ENCODE data around the gene GOLGA6L26.
"Not testable (repeated sequence)": the region's sequence is repeated elsewhere in the genome, so short reads cannot be mapped to it uniquely, and the experiment has no call there.

The GOLGA6L26 gene, protein sequence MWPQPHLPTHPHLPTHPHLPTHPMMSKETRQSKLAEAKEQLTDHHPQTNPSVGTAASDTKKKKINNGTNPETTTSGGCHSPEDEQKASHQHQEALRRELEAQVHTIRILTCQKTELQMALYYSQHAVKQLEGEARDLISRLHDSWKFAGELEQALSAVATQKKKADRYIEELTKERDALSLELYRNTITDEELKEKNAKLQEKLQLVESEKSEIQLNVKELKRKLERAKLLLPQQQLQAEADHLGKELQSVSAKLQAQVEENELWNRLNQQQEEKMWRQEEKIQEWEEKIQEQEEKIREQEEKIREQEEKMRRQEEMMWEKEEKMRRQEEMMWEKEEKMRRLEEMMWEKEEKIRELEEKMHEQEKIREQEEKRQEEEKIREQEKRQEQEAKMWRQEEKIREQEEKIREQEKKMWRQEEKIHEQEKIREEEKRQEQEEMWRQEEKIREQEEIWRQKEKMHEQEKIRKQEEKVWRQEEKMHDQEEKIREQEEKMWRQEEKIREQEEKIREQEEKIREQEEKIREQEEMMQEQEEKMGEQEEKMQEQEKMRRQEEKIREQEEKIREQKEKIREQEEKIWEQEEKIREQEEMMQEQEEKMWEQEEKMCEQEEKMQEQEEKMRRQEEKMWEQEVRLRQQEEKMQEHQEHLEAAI

GRCh38 chr15:23334096-23334495, at the start of gene GOLGA6L26:
Gene GOLGA6L26 (minus strand): TSS chr15:23334196. CDS start chr15:23334135, 61 bp downstream.
- not testable (repeated sequence) for H3K27me3 Mint-ChIP-seq; H3K9me3 Mint-ChIP-seq; H3K4me3 Mint-ChIP-seq; DNase-seq; H3K27ac Mint-ChIP-seq; H3K4me1 Mint-ChIP-seq (ENCODE audit: low read depth); H3K36me3 Mint-ChIP-seq (ENCODE audit: low read depth)

DNA sequence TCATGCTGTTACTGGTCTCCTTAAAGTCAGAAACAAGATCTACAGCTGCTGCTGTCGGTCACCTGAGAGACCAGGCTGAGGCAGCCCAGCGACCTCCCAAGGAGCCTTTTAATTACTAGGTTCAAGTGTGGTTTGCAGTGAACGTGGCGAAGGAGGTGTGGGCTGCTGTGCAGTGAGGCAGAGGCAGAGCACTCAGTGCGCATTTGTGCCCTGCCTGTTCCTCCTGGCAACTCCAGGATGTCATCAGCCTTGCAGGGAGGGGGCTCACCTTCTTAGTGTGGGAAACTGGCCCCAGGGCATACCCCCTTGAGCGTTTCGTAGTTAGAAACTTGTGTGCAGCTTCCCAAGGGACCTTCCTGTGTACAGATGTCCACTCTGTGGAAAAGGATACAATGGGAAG, 47.2 kb upstream of the GOLGA6L26 start:
- H3K27me3 Mint-ChIP-seq: peaks cover 16% of the 10 kb centered on the region
- not testable (repeated sequence) for H3K4me1 Mint-ChIP-seq (ENCODE audit: low read depth); H3K4me3 Mint-ChIP-seq; DNase-seq; H3K27ac Mint-ChIP-seq; H3K9me3 Mint-ChIP-seq; H3K36me3 Mint-ChIP-seq (ENCODE audit: low read depth)

DNA sequence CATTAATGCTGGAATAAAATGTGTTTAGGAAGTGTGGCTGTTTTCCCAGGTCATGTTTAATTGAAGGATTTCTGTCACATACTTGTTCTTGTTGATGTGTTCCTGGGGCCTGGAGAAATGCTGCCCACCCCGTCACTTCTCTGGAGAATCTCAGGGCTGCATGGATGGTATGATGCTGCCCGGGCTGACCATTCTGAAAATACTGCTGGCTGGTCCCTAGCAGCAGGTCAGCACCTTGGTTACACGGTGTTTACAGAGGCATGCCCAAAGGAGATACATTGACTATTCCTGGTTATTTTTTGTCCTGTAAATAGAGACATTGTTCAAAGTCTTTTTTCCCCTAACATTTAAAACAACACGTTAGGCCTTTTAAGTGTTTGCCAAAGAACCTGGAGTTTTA, 46.7 kb upstream of the GOLGA6L26 start:
- not testable (repeated sequence) for H3K4me1 Mint-ChIP-seq (ENCODE audit: low read depth); DNase-seq; H3K9me3 Mint-ChIP-seq; H3K4me3 Mint-ChIP-seq; H3K36me3 Mint-ChIP-seq (ENCODE audit: low read depth); H3K27ac Mint-ChIP-seq
- peaks cover 13% of the 10 kb centered on the region for H3K27me3 Mint-ChIP-seq

DNA sequence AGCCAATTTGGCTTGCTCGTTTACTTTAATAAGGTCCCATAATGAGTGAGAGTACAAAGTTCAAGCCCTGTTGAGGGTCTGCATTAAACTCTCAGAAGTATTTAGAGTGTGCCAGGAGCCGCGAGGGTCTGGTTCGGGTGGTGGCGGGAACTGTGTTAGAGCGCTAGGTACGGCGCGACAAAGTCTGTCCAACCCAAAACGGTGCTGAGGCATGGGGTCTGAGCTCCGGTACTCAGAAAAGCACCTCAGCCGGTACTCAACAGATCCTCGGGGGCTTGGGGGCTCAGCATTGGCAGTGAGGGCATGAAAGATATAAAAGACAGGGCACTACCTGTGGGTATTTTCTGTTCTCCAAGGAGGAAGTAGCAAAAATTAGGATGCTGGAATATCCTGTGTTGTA, 45.0 kb upstream of the GOLGA6L26 start:
- H3K9me3 Mint-ChIP-seq; H3K4me1 Mint-ChIP-seq (ENCODE audit: low read depth); DNase-seq; H3K27me3 Mint-ChIP-seq; H3K36me3 Mint-ChIP-seq (ENCODE audit: low read depth); H3K27ac Mint-ChIP-seq; H3K4me3 Mint-ChIP-seq: not testable (repeated sequence)

DNA sequence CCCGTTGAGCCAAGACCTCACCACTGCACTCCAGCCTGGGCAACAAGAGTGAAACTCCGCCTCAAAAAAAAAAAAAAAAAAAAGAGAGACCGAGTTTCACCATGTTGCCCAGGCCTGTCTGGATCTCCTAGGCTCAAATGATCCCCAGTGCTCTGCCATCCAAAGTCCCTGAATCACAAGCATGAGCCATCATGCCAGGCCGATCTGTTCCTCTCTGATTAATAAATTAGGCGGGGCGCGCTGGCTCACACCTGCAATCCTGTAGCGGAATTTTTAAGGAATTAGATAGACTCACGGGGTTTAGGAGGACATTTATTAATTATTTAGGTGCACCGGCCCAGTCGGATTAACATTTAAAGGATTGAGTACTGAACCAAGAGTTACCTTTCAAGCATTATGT, 40.2 kb upstream of the GOLGA6L26 start:
- H3K4me1 Mint-ChIP-seq (ENCODE audit: low read depth); H3K27me3 Mint-ChIP-seq; H3K36me3 Mint-ChIP-seq (ENCODE audit: low read depth); H3K27ac Mint-ChIP-seq; H3K4me3 Mint-ChIP-seq; DNase-seq; H3K9me3 Mint-ChIP-seq: not testable (repeated sequence)

DNA sequence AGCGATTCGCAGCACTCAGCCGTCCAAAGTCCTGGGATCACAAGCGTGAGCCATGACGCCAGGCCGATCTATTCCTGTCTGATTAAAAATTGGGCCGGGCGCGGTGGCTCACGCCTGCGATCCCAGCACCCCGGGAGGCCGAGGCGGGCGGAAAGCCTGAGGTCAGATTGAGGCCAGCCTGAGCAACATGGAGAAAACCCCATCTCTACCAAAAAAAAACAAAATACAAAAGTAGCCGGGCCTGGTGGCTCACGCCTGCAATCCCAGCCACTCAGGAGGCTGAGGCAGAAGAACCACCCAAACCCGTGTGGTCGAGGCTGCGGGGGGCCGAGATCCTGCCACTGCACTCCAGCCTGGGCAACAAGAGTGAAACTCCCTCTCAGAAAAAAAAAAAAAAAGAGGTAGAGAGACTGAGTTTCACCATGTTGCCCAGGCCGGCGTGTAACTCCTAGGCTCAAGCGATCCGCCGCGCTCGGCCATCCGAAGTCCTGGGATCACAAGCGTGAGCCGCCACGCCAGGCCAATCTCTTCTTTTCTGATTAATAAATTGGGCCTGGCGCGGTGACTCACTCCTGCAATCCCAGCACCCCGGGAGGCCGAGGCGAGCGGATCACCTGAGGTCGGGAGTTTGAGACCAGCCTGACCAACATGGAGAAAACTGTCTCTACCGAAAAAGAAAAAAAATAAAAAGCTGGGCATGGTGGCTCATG, 39.0 kb upstream of the GOLGA6L26 start:
- H3K4me3 Mint-ChIP-seq; H3K36me3 Mint-ChIP-seq (ENCODE audit: low read depth); H3K9me3 Mint-ChIP-seq; H3K27me3 Mint-ChIP-seq; H3K27ac Mint-ChIP-seq; H3K4me1 Mint-ChIP-seq (ENCODE audit: low read depth); DNase-seq: not testable (repeated sequence)

GRCh38 chr15:23372284-23372683, 38.3 kb upstream of the GOLGA6L26 start:
- Mint-ChIP-seq H3K9me3 (no peaks in the 10 kb centered on the region), H3K4me3 (no peak overlapping the region), H3K36me3 (ENCODE audit: low read depth) (no peaks in the 10 kb centered on the region), H3K27ac (no peak overlapping the region), H3K27me3 (no peaks in the 10 kb centered on the region), H3K4me1 (ENCODE audit: low read depth) (no peaks in the 10 kb centered on the region)
- DNase-seq: no peak

DNA sequence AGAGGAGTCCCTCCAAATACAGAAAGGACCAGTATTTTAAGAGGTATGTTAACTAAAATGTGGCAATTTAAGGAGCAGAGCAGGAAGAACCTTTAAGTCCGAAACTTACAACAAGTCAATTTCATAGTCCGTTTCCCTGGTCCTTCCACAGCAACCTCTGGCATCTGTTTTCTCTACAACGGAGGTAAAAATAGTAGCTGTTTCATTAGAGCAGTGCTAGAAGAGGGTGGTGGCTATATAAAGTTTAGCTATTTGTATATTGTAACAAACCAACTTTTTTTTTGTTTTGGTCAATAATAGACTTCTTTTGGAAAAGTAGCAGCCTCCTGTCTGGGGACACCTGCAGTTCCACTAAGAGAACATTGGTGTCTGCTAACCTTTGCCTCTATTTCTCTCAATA, 37.9 kb upstream of the GOLGA6L26 start:
- H3K9me3 Mint-ChIP-seq; H3K36me3 Mint-ChIP-seq (ENCODE audit: low read depth); DNase-seq; H3K27ac Mint-ChIP-seq; H3K27me3 Mint-ChIP-seq; H3K4me3 Mint-ChIP-seq; H3K4me1 Mint-ChIP-seq (ENCODE audit: low read depth): not testable (repeated sequence)

- not testable (repeated sequence) for H3K9me3 Mint-ChIP-seq; H3K36me3 Mint-ChIP-seq (ENCODE audit: low read depth); H3K27ac Mint-ChIP-seq; DNase-seq; H3K4me1 Mint-ChIP-seq (ENCODE audit: low read depth); H3K27me3 Mint-ChIP-seq; H3K4me3 Mint-ChIP-seq
Observed at GRCh38 chr15:23371134-23371533, 37.1 kb upstream of the GOLGA6L26 start.

GRCh38 chr15:23370578-23370977, 36.6 kb upstream of the GOLGA6L26 start:
- H3K27ac Mint-ChIP-seq: no peak overlapping the region
- no peaks in the 10 kb centered on the region for H3K27me3 Mint-ChIP-seq
- no peak for DNase-seq
- H3K9me3 Mint-ChIP-seq: no peaks in the 10 kb centered on the region
- H3K4me3 Mint-ChIP-seq: no peak overlapping the region
- no peaks in the 10 kb centered on the region for H3K4me1 Mint-ChIP-seq (ENCODE audit: low read depth)
- no peaks in the 10 kb centered on the region for H3K36me3 Mint-ChIP-seq (ENCODE audit: low read depth)

GRCh38 chr15:23364261-23364660, 30.3 kb upstream of the GOLGA6L26 start:
- not testable (repeated sequence) for DNase-seq; H3K36me3 Mint-ChIP-seq (ENCODE audit: low read depth); H3K27ac Mint-ChIP-seq; H3K9me3 Mint-ChIP-seq; H3K27me3 Mint-ChIP-seq; H3K4me3 Mint-ChIP-seq; H3K4me1 Mint-ChIP-seq (ENCODE audit: low read depth)

- H3K36me3 Mint-ChIP-seq (ENCODE audit: low read depth); DNase-seq; H3K27ac Mint-ChIP-seq; H3K9me3 Mint-ChIP-seq; H3K4me1 Mint-ChIP-seq (ENCODE audit: low read depth); H3K27me3 Mint-ChIP-seq; H3K4me3 Mint-ChIP-seq: not testable (repeated sequence)
Observed at GRCh38 chr15:23362622-23363021, 28.6 kb upstream of the GOLGA6L26 start.

GRCh38 chr15:23354448-23354847, 20.5 kb upstream of the GOLGA6L26 start, which contains the start of gene GOLGA8S:
Gene GOLGA8S (plus strand): TSS chr15:23354748. CDS start chr15:23354810, 62 bp downstream.
- H3K36me3 Mint-ChIP-seq (ENCODE audit: low read depth); H3K27ac Mint-ChIP-seq; DNase-seq; H3K27me3 Mint-ChIP-seq; H3K4me1 Mint-ChIP-seq (ENCODE audit: low read depth); H3K4me3 Mint-ChIP-seq; H3K9me3 Mint-ChIP-seq: not testable (repeated sequence)

DNA sequence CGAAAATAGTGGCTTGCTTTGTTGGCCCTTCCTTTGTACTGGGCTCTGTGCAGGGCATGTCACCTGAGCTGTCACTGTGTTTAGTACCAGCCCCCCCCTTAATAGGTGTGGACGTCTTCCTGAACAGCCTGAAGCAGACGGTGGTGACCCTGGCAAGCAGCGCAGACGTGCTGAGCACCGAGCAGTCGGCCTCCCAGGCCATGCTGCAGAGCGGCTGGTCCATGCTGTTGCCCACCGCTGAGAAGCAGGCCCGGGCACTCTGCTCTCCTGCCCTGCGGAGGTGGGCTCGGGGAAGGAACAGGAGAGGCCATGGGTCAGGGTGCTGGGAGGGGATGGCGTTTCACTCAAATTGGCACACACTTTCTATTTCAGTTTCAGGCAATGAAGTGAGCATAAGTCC, 22.8 kb downstream of the GOLGA6L26 start:
- not testable (repeated sequence) for H3K4me3 Mint-ChIP-seq, H3K9me3 Mint-ChIP-seq, DNase-seq, H3K27me3 Mint-ChIP-seq, H3K27ac Mint-ChIP-seq
- Mint-ChIP-seq H3K36me3 (ENCODE audit: low read depth) (peaks cover 48% of the 10 kb centered on the region), H3K4me1 (ENCODE audit: low read depth) (peaks cover 11% of the 10 kb centered on the region)

- Mint-ChIP-seq H3K4me3 (peak overlapping the region; percentile 1), H3K27ac (peak overlapping the region; percentile 3), H3K4me1 (ENCODE audit: low read depth) (peaks cover 26% of the 10 kb centered on the region), H3K36me3 (ENCODE audit: low read depth) (peaks cover 58% of the 10 kb centered on the region)
- not testable (repeated sequence) for H3K27me3 Mint-ChIP-seq, DNase-seq, H3K9me3 Mint-ChIP-seq
Observed at GRCh38 chr15:23305921-23306320, 28.1 kb downstream of the GOLGA6L26 start.
